ENCODE results near the gene POR.
"Not testable (repeated sequence)": the region's sequence is repeated elsewhere in the genome, so short reads cannot be mapped to it uniquely, and the experiment has no call there.

POR gene

DNA sequence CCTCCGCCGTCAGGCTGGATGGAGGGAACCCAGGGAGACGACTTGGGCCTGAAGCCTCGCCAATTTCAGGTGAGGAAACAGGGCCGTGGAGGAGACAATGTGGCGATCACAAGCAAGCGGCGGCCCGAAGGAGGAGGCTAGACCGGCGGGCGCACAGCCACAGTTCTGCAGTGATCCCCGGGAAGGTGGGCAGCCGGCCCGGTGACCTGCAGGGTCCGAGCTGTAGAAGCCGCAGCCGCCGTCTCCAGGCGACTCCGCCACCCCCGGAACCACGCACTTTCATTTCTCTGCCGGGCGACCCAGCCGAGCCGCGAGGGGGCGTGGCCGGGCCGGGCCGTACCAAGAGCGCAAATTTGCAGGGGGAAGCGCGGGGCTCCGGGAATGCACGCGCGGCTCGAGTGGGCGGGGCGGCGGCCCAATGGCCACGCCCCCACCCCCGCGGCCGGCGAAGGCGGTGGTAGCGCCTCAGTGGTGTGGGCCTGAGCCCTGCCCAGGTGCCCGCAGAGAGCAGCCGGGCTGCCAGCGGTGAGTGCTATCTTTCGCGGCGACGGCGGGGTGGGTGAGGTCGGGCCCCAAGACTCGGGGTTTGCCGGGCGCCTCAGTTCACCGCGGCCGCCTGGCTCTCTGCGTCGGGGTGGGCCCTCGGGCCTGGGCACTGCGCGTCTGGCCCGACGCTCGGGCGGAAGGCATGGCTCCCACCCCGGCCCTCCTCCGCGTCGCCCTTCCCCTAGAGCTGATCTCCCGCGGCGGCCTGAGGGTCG is at the start of gene POR:
Gene POR (plus strand): TSS at position 501 of the 761 bp plus-strand sequence. CDS start 38,847 bp downstream, outside the sequence.
- peak; percentile 96 for DNase-seq

DNA sequence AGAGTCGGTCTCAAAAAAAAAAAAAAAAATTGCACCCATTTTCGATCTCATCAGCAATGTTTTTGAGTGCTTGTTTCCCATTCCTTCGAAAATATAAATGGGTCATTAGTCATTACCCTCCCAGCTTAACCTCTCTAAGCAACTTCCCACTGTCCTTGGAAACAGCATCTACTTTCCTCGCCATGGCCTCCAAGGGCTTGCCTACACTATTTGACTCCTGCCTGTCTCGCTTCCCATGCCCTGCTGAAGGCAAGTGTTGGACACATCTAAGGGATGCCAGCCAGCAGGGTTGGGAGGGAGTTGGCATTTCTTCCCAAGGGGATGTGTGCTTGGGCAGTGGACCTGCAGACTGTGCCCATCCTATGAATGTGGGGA is 48.9 kb upstream of the POR start:
- DNase-seq = no peak

- peak; percentile 33 for DNase-seq
These were observed 48.2 kb upstream of the POR start for GRCh38 chr7:75866489-75867389.

GRCh38 chr7:75867390-75867717 is 47.6 kb upstream of the POR start:
- DNase-seq = no peak

DNA sequence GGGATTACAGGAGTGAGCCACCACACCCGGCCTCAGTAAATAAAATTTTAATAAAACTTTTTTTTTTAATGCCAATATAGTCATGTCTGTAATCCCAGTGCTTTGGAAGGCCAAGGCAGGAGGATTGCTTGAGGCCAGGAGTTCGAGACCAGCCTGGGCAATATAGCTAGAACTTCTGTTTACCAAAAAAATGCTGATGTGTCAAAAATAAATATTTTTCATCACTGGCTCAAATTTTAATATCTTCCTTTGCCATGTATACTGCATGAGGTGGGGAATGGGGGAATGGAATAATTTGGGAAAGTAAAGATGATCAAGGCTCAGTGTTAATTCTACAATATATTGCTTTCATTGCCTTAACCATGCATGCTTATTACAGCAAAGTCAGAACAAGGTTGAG is 46.8 kb upstream of the POR start:
- DNase-seq = no peak

DNA sequence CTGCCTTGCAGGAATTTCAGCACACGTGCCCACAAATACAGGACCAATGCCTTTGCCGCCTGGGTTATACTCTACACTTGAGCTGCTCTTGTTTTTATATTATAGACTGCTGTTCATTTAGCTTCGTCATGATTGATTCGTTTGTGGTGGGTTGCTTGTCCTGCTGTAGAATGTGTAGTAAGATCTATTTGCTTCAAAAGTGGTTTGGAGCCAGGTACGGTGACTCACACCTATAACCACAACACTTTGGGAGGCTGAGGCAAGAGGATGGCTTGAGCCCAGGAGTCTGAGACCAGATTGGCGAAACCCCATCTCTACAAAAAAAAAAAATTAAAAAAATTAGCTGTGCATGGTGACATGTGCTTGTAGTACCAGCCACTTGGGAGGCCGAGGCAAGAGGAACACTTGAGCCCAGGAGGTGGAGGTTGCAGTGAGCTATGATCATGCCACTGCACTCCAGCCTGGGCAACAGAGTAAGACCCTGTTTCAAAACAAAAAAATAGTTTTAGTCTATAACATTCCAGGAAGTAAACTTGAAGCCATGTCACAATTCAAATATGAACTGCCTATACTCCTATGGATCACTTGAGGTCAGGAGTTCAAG is 45.1 kb upstream of the POR start:
- DNase-seq = no peak

DNA sequence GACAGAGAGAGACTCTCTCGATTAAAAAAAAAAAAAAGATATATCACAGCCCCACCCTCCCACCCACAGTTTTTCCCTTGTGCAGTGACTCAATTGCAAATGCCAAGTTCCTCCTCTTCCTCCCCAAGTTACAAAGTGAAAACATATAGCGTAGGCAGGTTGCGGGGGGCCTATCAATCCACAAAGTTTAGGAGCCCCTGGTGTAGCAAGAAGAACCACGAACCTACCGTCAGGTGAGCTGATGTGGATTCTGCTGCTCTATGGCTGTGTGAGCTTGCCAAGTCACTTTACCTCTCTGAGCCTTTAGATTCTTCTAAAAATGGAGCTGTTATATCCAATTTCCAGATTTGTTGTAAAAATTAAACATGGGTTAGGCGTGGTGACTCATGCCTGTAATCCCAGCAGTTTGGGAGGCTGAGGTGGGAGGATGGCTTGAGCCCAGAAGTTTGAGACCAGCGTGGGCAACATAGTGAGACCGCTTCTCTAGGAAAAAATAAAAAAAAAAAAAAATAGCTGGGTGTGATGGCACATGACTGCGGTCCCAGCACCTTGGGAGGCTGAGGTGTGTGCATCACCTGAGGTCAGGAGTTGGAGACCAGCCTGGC is 44.3 kb upstream of the POR start:
- no peak for DNase-seq

DNA sequence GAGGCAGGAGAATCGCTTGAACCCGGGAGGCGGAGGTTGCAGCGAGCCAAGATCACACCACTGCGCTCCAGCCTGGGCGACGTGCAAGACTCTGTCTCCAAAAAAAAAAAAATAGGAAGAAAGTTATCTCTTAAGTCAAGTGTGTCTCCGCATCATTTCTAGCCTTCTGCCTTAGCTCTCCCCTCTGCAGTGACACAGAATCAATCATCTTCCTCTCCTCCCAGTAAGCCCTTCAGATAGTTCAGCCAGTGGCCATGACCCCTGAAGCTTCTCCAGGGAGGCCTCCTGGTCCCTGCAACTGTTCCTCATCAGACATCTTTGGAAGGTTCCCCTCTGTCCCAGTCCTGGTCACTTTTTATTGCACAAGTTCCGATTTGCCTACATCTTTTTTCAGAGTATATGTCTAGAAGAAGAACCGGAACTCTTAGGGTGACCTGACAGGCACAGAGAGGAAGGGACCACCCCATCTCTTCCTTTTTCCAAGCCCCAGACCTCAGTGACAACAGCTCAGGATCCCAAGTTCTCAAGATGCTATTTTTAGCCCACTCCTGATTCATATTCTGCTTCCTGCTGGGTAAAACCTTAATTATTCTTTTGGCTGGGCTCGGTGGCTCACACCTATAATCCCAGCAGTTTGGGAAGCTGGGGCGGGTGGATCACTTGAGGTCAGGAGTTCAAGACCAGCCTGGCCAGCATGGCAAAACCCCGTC is 42.7 kb upstream of the POR start:
- no peak for DNase-seq

DNA sequence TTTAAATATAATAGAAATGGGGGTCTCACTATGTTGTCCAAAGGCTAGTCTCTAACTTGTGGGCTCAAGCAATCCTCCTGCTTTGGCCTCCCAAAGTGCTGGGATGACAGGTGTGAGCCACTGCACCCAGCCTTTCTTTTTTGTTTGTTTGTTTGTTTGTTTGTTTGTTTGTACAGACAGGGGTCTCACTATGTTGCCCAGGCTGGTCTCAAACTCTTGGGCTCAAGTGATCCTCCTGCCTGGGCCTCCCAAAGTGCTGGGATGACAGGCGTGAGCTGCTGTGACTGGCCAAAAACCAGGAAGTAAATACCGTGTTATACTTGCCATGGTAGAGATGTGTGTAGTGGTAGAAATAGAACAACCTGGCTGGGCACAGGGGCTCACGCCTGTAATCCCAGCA is 40.8 kb upstream of the POR start:
- not testable (repeated sequence) for DNase-seq

DNA sequence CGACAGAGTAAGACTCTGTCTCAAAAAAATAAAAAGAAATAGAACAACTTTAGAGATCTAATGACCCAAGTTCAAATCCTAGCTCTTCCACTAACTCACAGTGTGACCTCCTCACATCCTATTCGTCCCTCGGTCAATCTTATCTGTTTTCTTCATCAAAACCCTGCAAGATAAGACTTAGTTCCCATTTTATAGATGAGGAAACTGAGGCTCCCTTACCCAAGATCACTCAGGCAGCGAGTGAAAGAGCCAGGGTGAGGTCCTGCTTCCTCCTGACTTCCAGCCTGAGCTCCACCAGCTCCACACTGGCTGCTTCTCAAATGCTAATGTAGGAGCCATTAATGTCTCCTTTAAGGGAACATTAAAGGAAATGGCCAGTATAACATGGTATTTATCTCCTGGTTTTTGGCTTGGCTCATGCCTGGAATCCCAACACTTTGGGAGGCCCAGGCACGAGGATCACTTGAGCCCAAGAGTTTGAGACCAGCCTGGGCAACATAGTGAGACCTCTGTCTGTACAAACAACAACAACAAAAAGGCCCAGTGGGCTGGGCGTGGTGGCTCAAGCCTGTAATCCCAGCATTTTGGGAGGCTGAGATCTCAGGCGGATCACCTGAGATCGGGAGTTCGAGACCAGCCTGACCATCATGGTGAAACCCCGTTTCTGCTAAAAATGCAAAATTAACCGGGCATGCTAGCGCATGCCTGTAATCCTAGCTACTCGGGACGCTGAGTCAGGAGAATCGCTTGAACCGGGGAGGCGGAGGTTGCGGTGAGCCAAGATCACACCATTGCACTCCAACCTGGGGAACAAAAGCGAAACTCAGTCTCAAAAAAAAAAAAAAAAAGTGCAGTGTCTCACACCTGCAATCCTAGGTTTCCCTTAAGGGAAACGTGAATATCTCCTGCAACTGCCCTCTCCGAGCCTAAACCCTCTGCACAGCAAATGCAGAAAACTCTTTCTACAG is 39.6 kb upstream of the POR start:
- DNase-seq = no peak

- no peak for DNase-seq
These were observed 38.7 kb upstream of the POR start for GRCh38 chr7:75876126-75876881.

DNA sequence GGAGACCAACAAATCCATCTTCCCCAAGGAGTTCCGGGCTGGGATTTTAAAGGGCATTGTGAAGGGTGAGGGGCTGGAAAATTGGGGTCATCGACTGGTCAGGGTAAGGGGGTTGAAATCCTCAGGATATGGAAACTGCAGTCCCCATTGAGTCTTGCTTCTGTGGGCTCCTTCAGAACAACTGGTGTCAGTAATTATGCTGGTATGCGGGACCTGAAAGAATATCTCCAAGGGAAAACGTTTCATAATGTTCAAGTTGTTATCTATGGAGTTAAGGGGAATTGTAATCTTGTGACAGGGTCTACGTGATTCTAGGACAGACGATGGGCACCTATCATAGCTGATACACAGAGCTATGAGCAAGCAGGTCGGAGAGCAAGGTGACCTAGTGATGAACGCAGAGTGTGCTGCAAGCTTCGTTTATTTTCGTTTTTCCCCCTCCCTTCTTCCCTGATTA is 36.6 kb upstream of the POR start:
- DNase-seq = no peak

GRCh38 chr7:75878769-75879611 is 36.0 kb upstream of the POR start, which contains the start of gene RHBDD2:
Gene RHBDD2, plus strand, starts transcription at chr7:75879034. Its CDS starts 49 bp downstream, at chr7:75879083.
- peak; percentile 96 for DNase-seq

GRCh38 chr7:75879771-75880184 is 35.2 kb upstream of the POR start:
- no peak for DNase-seq

DNA sequence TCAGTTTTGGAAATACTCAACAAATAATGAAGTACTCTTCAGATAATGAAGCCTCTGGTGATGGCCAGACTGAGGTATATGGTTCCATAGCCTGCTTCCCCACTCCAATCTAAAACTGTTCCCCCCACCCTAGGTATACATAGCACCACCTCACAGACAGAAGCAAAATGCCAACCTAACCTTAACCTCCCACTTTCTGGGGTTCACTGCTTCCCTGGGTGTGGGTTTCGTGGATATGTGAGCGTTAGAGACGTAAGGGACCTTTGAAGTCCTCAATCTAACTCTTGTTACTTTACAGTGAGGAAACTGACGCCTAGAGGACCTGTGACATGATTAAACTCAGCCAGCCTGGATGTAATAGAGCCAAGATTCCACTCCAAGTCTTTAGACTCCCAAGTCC is 34.7 kb upstream of the POR start:
- DNase-seq = no peak

- DNase-seq = no peak
These were observed 33.4 kb upstream of the POR start for GRCh38 chr7:75881436-75882095.

GRCh38 chr7:75883265-75883824 is 31.6 kb upstream of the POR start:
- DNase-seq = not testable (repeated sequence)

GRCh38 chr7:75884476-75884875 is 30.5 kb upstream of the POR start:
- no peak for DNase-seq

- DNase-seq = no peak
These were observed 29.9 kb upstream of the POR start for GRCh38 chr7:75885036-75885435.

Measured in activated CD4-positive, alpha-beta T cell treated with anti-CD3 and anti-CD28 coated beads for 1 hour (primary cell).